ENCODE results near the gene IPP.

- TF ChIP-seq POLR2A (IDR thresholded peaks at IDR 0.05) (no peak), CTCF (IDR thresholded peaks at IDR 0.05) (no peak)
These were observed 91.2 kb downstream of the IPP start for GRCh38 chr1:45659222-45659621.
